GM12878 (cell line): Measurements from ENCODE around the gene RNU6-1. TPM values are rescaled to one million over a fixed set of nuclear protein-coding genes. Genes with fewer than 3 reads are reported as not detected.

Experiments used
- ATAC-seq: fragments of 200-7000 bp; cut with Tn5 transposase; 3 replicates; pipeline ENCODE4 v1.9.1; 2020; ENCODE audit warnings: mild to moderate bottlenecking, moderate library complexity
- BruUV-seq: library from RNA; stranded (reverse); fragments of 400-500 nt; replicated peaks from 2 replicates; lab custom pipeline; 2021; lab: Mats Ljungman, UMichigan
- CTCF ChIA-PET: fragments of 300-600 bp; sonication (Branson Sonifier 250); formaldehyde crosslinking; extraction: SDS; loops from one replicate; lab custom pipeline; 2021; ENCODE audit warnings: inconsistent platforms; lab: Yijun Ruan, JAX
- POLR2A ChIA-PET: fragments of 350-600 bp; formaldehyde crosslinking; extraction: SDS; loops from one replicate; lab custom pipeline; 2021; ENCODE audit warnings: inconsistent platforms; lab: Charles Lee
- RAD21 ChIA-PET: fragments of 300-600 bp; sonication (Branson Sonifier 250); formaldehyde crosslinking; loops from one replicate; lab custom pipeline; 2023; ENCODE audit warnings: antibody characterized with exemption; ENCODE audit not compliant: unreplicated experiment; lab: Charles Lee
- SMC1A ChIA-PET: fragments of 300-600 bp; sonication (Branson Sonifier 250); formaldehyde crosslinking; loops from one replicate; lab custom pipeline; 2023; ENCODE audit not compliant: unreplicated experiment, uncharacterized antibody; lab: Charles Lee
- DNase-seq: peaks from one replicate; pipeline ENCODE4 v3.0.0-alpha.2; 2011; ENCODE audit warnings: low read depth, low spot score
- FAIRE-seq: peaks from 3 replicates; lab custom pipeline; 2011; peaks lifted over from hg19 to GRCh38; lab: Jason Lieb, UNC
- H2AFZ ChIP-seq: 2 replicates; pipeline ENCODE4 v1.6.0; 2011; ENCODE audit warnings: low read depth, low read length, control low read depth; ENCODE audit not compliant: control insufficient read depth
- H3K27ac ChIP-seq: 2 replicates; pipeline ENCODE4 v1.5.1; 2011; ENCODE audit warnings: control low read depth; ENCODE audit not compliant: control insufficient read depth, insufficient read depth
- H3K27me3 ChIP-seq, 2 experiments: replicated peaks in 1 of 2; 2 replicates each; pipeline versions ENCODE4 v1.6.0 to v1.6.1; 2011; ENCODE audit warnings: low read length in 1 of 2; ENCODE audit not compliant: control insufficient read depth in 2 of 2, insufficient read depth in 2 of 2
- H3K36me3 ChIP-seq, 2 experiments: 2 replicates each; pipeline ENCODE4 v1.5.1; 2011; ENCODE audit warnings: low read length in 1 of 2; ENCODE audit not compliant: control insufficient read depth in 2 of 2, insufficient read depth in 2 of 2
- H3K4me1 ChIP-seq: 2 replicates; pipeline ENCODE4 v1.6.1; 2011; ENCODE audit warnings: mild to moderate bottlenecking, low read length, moderate library complexity, mixed read lengths; ENCODE audit not compliant: control insufficient read depth, insufficient read depth
- H3K4me2 ChIP-seq: 2 replicates; pipeline ENCODE4 v1.6.0; 2011; ENCODE audit warnings: control low read depth; ENCODE audit not compliant: control insufficient read depth, insufficient read depth
- H3K4me3 ChIP-seq: fragments of 200-600 bp; sonication (generic); 2 replicates; pipeline ENCODE4 v1.5.1; 2016
- H3K79me2 ChIP-seq: 2 replicates; pipeline ENCODE4 v1.6.0; 2011; ENCODE audit warnings: low read length; ENCODE audit not compliant: control insufficient read depth, insufficient read depth
- H3K9ac ChIP-seq: 2 replicates; pipeline ENCODE4 v1.8.0; 2011; ENCODE audit warnings: low read length, control low read depth, mixed read lengths; ENCODE audit not compliant: control insufficient read depth, insufficient read depth
- H3K9me3 ChIP-seq: replicated peaks from 3 replicates; pipeline ENCODE4 v1.5.1; 2011; ENCODE audit warnings: mild to moderate bottlenecking, low read length; ENCODE audit not compliant: control insufficient read depth, insufficient read depth
- H4K20me1 ChIP-seq: 2 replicates; pipeline ENCODE4 v1.6.0; 2011; ENCODE audit not compliant: control insufficient read depth, insufficient read depth
- E2F4 ChIP-seq: IDR thresholded peaks from 2 replicates; pipeline ENCODE4 v1.6.1; 2012; ENCODE audit warnings: low read depth, low read length, improper control_type of control experiment
- EED ChIP-seq: sonication (generic); IDR thresholded peaks from 2 replicates; pipeline ENCODE4 v1.6.1; 2016; ENCODE audit warnings: antibody characterized with exemption, low read depth
- ESRRA ChIP-seq: IDR thresholded peaks from 2 replicates; pipeline ENCODE4 v1.6.1; 2012; ENCODE audit warnings: mild to moderate bottlenecking, low read length, improper control_type of control experiment
- IKZF1 ChIP-seq: fragments of 450-650 bp; conservative IDR thresholded peaks from 2 replicates; pipeline ENCODE4 v1.6.1; 2017; ENCODE audit warnings: antibody characterized with exemption, mild to moderate bottlenecking
- NFXL1 ChIP-seq: fragments of 450-650 bp; IDR thresholded peaks from 2 replicates; pipeline ENCODE4 v1.6.1; 2017; ENCODE audit warnings: antibody characterized with exemption, mild to moderate bottlenecking, borderline replicate concordance
- PML ChIP-seq: IDR thresholded peaks from 2 replicates; pipeline ENCODE4 v1.6.1; 2012; ENCODE audit warnings: low read length, inconsistent platforms
- POLR2AphosphoS2 ChIP-seq: IDR thresholded peaks from 2 replicates; pipeline ENCODE4 v1.6.1; 2011; ENCODE audit warnings: low read depth, mild to moderate bottlenecking, low read length, improper control_type of control experiment, moderate library complexity
- RAD51 ChIP-seq: fragments of 450-650 bp; IDR thresholded peaks from 2 replicates; pipeline ENCODE4 v1.6.1; 2016; ENCODE audit warnings: moderate library complexity, mild to moderate bottlenecking, inconsistent platforms
- RB1 ChIP-seq: fragments of 450-650 bp; formaldehyde crosslinking; IDR thresholded peaks from 2 replicates; pipeline ENCODE4 v1.6.1; 2017; ENCODE audit warnings: mild to moderate bottlenecking, borderline replicate concordance
- RBBP5 ChIP-seq: fragments of 200-600 bp; sonication (generic); conservative IDR thresholded peaks from 2 replicates; pipeline ENCODE4 v1.6.1; 2016
- RFX5 ChIP-seq: IDR thresholded peaks from 2 replicates; pipeline ENCODE4 v1.6.1; 2011; ENCODE audit warnings: low read depth, low read length, improper control_type of control experiment
- SIX5 ChIP-seq: IDR thresholded peaks from 2 replicates; pipeline ENCODE4 v1.6.1; 2011; ENCODE audit warnings: mild to moderate bottlenecking, low read depth, low read length, moderate library complexity; ENCODE audit not compliant: severe bottlenecking
- SMAD1 ChIP-seq: fragments of 450-650 bp; IDR thresholded peaks from 2 replicates; pipeline ENCODE4 v1.6.1; 2018; ENCODE audit warnings: mild to moderate bottlenecking, low read depth; ENCODE audit not compliant: partially characterized antibody
- STAT1 ChIP-seq: fragments of 450-650 bp; conservative IDR thresholded peaks from 2 replicates; pipeline ENCODE4 v1.6.1; 2014; ENCODE audit warnings: antibody characterized with exemption, mild to moderate bottlenecking
- STAT3 ChIP-seq: IDR thresholded peaks from 2 replicates; pipeline ENCODE4 v1.6.1; 2011; ENCODE audit warnings: low read depth, low read length, improper control_type of control experiment
- SUZ12 ChIP-seq: fragments of 200-600 bp; sonication (generic); IDR thresholded peaks from one replicate; pipeline ENCODE4 v1.6.1; 2018; ENCODE audit warnings: antibody characterized with exemption, mild to moderate bottlenecking; ENCODE audit not compliant: unreplicated experiment
- TBL1XR1 ChIP-seq: IDR thresholded peaks from 2 replicates; pipeline ENCODE4 v1.6.1; 2012; ENCODE audit warnings: low read depth, low read length, improper control_type of control experiment
- WRNIP1 ChIP-seq: IDR thresholded peaks from 2 replicates; pipeline ENCODE4 v1.6.1; 2011; ENCODE audit warnings: low read depth, low read length, improper control_type of control experiment, borderline replicate concordance
- ZNF687 ChIP-seq: fragments of 450-650 bp; IDR thresholded peaks from 2 replicates; pipeline ENCODE4 v1.6.1; 2017; ENCODE audit warnings: mild to moderate bottlenecking, moderate library complexity
- WGBS: methylation state at CpG from one replicate; pipeline ENCODE4 v1.1.6; 2016; ENCODE audit warnings: low lambda C conversion rate; ENCODE audit not compliant: insufficient replicate concordance, insufficient coverage; ENCODE audit errors: missing lambda C conversion rate; 5-methylcytosine and 5-hydroxymethylcytosine counted together
- in situ Hi-C: fragments of 300-500 bp; cut with MboI; formaldehyde crosslinking; loops from 9 replicates; pipeline ENCODE4 v1.14.3; 2018; ENCODE audit warnings: mixed read lengths
- intact Hi-C: fragments of 100-400 bp; cut with micrococcal nuclease; formaldehyde crosslinking; loops from one replicate; pipeline ENCODE4 v1.14.2; 2022; ENCODE audit not compliant: unreplicated experiment
- polyA plus RNA-seq, 11 experiments: library from polyadenylated mRNA; depleted of rRNA in 4 of 11; unstranded in 6 of 11; stranded (reverse) in 5 of 11; fragments of >200 nt; fragmentation: Nextera tagmentation in 4 of 11; fragmentation: Illumina TruSeq in 1 of 11; extraction: Ambion mirVana in 4 of 11; extraction: Trizol in 1 of 11; gene quantifications; 1 replicate in 1 of 11; 2 replicates in 10 of 11; pipeline versions ENCODE4 v1.2.1 to v1.2.3, GENCODE V29; 2011 to 2016; ENCODE audit warnings: inconsistent platforms in 2 of 11, missing spikeins in 2 of 11, low read depth in 1 of 11
- total RNA-seq, 4 experiments: library from RNA; depleted of rRNA in 3 of 4; stranded (reverse); fragments of >200 nt in 3 of 4; fragmentation: Illumina TruSeq in 1 of 4; extraction: Trizol in 1 of 4; gene quantifications; 2 replicates each; pipeline versions ENCODE4 v1.2.1 to v1.2.3, GENCODE V29; 2013 to 2021

RNU6-1 gene
- total and polyA plus RNA-seq, 10 of the 15 experiments (the other 5 are each of a cell fraction or from before 2014, with no cell fraction given) = not detected

GRCh38 chr15:67855842-67856241 lies 16.0 kb upstream of the RNU6-1 start (continued):
- TF ChIP-seq EED (0 out of 2 replicates have a peak, but pooled peaks have one; percentile 43), E2F4 (no peak), WRNIP1 (no peak), STAT1 (no peak), POLR2AphosphoS2 (no peak), SIX5 (no peak), RAD51 (no peak), RBBP5 (no peak), ESRRA (no peak), TBL1XR1 (no peak), PML (no peak), SUZ12 (no peak), STAT3 (no peak), RB1 (0 out of 2 replicates have a peak, but pooled peaks have one; percentile 27)

- Histone ChIP-seq H3K27me3 (no peaks in the 10 kb centered on the region), H3K36me3 (no peaks in the 10 kb centered on the region), H3K4me2 (no peak overlapping the region), H3K9ac (no peak overlapping the region), H3K4me1 (peaks cover 35% of the 10 kb centered on the region), H3K27ac (no peak overlapping the region), H4K20me1 (no peaks in the 10 kb centered on the region), H2AFZ (no peak overlapping the region), H3K79me2 (no peaks in the 10 kb centered on the region), H3K9me3 (no peaks in the 10 kb centered on the region; the same call in 2 of the 3 replicates), H3K4me3 (no peak overlapping the region)
- ATAC-seq (peak; percentile 71), FAIRE-seq (no peak), DNase-seq (peak; percentile 46)
- BruUV-seq = no TSS peak
- CTCF ChIA-PET = interaction anchor here (1.2 to 2.5 kb wide), 3 partner anchors 9 to 300 kb away, joined by 5 to 20 read pairs (median 6); no protein-coding TSS in a partner anchor
- SMC1A ChIA-PET = interaction anchor here (1.2 to 5.4 kb wide), 5 partner anchors 9 to 331 kb away, joined by 3 to 29 read pairs (median 8); partner anchors contain the start of gene RNU6-1
- in situ Hi-C loops (no loop called here), intact Hi-C loops (no loop called here)
- TF ChIP-seq RAD51 (peak; percentile 59; the same call in 1 of the 2 replicates), SMAD1 (peak; percentile 43), ZNF687 (0 out of 2 replicates have a peak, but pooled peaks have one; percentile 53), NFXL1 (no peak), RFX5 (no peak), IKZF1 (0 out of 2 replicates have a peak, but pooled peaks have one; percentile 9)
- POLR2A ChIA-PET = interaction anchor here (1.2 to 2.0 kb wide), 3 partner anchors 13 to 374 kb away, joined by 3 to 17 read pairs (median 3); partner anchors contain the start of gene PIAS1
- 100% methylated on average over 1 of the region's 1 CpG for WGBS
- RAD21 ChIA-PET = interaction anchor here (1.0 to 4.5 kb wide), 5 partner anchors 9 to 83 kb away, joined by 3 to 28 read pairs (median 9); no protein-coding TSS in a partner anchor
Measured at GRCh38 chr15:67854358-67854757, 14.5 kb upstream of the RNU6-1 start.
